WTC11 (cell line): ENCODE results near the gene ADGRL3. TPM values are rescaled to one million over a fixed set of nuclear protein-coding genes. Genes with fewer than 3 reads are reported as not detected.

ENCODE experiments used
- ATAC-seq: fragments of 200-7000 bp; cut with Tn5 transposase; 2 replicates; pipeline ENCODE4 v1.10.0; 2021; ENCODE audit warnings: mild to moderate bottlenecking, moderate library complexity
- CTCF ChIA-PET: fragments of 300-600 bp; sonication (Branson Sonifier 250); formaldehyde crosslinking; loops from one replicate; lab custom pipeline; 2021; ENCODE audit warnings: antibody characterized with exemption; lab: Charles Lee
- POLR2A ChIA-PET: fragments of 350-600 bp; sonication (Branson Sonifier 250); formaldehyde crosslinking; loops from one replicate; lab custom pipeline; 2021; ENCODE audit warnings: antibody characterized with exemption; lab: Charles Lee
- DNase-seq: peaks from one replicate; pipeline ENCODE4 v3.0.0; 2021; ENCODE audit warnings: low spot score
- H3K27ac Mint-ChIP-seq: 2 replicates; pipeline ENCODE4 v1.8.0; 2021; ENCODE audit warnings: mixed read lengths
- H3K27me3 Mint-ChIP-seq: 2 replicates; pipeline ENCODE4 v1.8.0; 2021; ENCODE audit warnings: low read depth, mild to moderate bottlenecking, moderate library complexity, mixed read lengths
- H3K36me3 Mint-ChIP-seq: 2 replicates; pipeline ENCODE4 v1.8.0; 2021; ENCODE audit warnings: mixed read lengths
- H3K4me1 Mint-ChIP-seq: 2 replicates; pipeline ENCODE4 v1.8.0; 2022; ENCODE audit warnings: mixed read lengths
- H3K4me3 Mint-ChIP-seq: 2 replicates; pipeline ENCODE4 v1.8.0; 2021; ENCODE audit warnings: mild to moderate bottlenecking, moderate library complexity, mixed read lengths
- H3K9me3 Mint-ChIP-seq: 2 replicates; pipeline ENCODE4 v1.8.0; 2021; ENCODE audit warnings: mixed read lengths
- ATF1 ChIP-seq: sonication (generic); formaldehyde crosslinking; IDR thresholded peaks from 2 replicates; pipeline ENCODE4 v1.8.1; 2023; ENCODE audit warnings: mild to moderate bottlenecking, moderate library complexity, missing genetic modification reagents
- EMX1 ChIP-seq: fragments of 250-450 bp; sonication (Bioruptor Pico); IDR thresholded peaks from 2 replicates; pipeline ENCODE4 v1.8.0; 2021; ENCODE audit warnings: mild to moderate bottlenecking
- FOXJ3 ChIP-seq: sonication (generic); formaldehyde crosslinking; IDR thresholded peaks from 2 replicates; pipeline ENCODE4 v1.9.0; 2021; ENCODE audit warnings: missing genetic modification reagents, mild to moderate bottlenecking, borderline replicate concordance
- FOXK1 ChIP-seq: sonication (generic); formaldehyde crosslinking; IDR thresholded peaks from 2 replicates; pipeline ENCODE4 v1.8.0; 2022; ENCODE audit warnings: mild to moderate bottlenecking, moderate library complexity, missing genetic modification reagents
- FOXP1 ChIP-seq: sonication (generic); formaldehyde crosslinking; IDR thresholded peaks from 2 replicates; pipeline ENCODE4 v1.8.0; 2022; ENCODE audit warnings: missing genetic modification reagents, mild to moderate bottlenecking, moderate library complexity, borderline replicate concordance
- GRHL2 ChIP-seq: fragments of 250-450 bp; sonication (Bioruptor Pico); IDR thresholded peaks from 2 replicates; pipeline ENCODE4 v1.8.0; 2022; ENCODE audit warnings: mild to moderate bottlenecking, moderate library complexity; ENCODE audit not compliant: insufficient replicate concordance, severe bottlenecking
- HMGA2 ChIP-seq: fragments of 250-450 bp; sonication (Bioruptor Pico); IDR thresholded peaks from 2 replicates; pipeline ENCODE4 v1.4.0; 2021; ENCODE audit warnings: mild to moderate bottlenecking, moderate library complexity
- JAZF1 ChIP-seq: fragments of 250-450 bp; sonication (Bioruptor Pico); IDR thresholded peaks from 2 replicates; pipeline ENCODE4 v1.9.0; 2021; ENCODE audit warnings: moderate library complexity, mild to moderate bottlenecking, inconsistent platforms
- JUN ChIP-seq: sonication (generic); formaldehyde crosslinking; IDR thresholded peaks from 2 replicates; pipeline ENCODE4 v1.8.0; 2023; ENCODE audit warnings: mild to moderate bottlenecking, missing genetic modification reagents
- NFE2L1 ChIP-seq: sonication (generic); formaldehyde crosslinking; IDR thresholded peaks from 2 replicates; pipeline ENCODE4 v1.8.1; 2023; ENCODE audit warnings: missing genetic modification reagents
- NFYB ChIP-seq: sonication (generic); formaldehyde crosslinking; conservative IDR thresholded peaks from 2 replicates; pipeline ENCODE4 v1.8.0; 2022; ENCODE audit warnings: low read depth, missing genetic modification reagents
- RELA ChIP-seq: sonication (generic); formaldehyde crosslinking; IDR thresholded peaks from 2 replicates; pipeline ENCODE4 v1.8.1; 2022; ENCODE audit warnings: missing genetic modification reagents, mild to moderate bottlenecking, borderline replicate concordance
- TEAD1 ChIP-seq: sonication (generic); formaldehyde crosslinking; IDR thresholded peaks from 2 replicates; pipeline ENCODE4 v1.8.0; 2022; ENCODE audit warnings: mild to moderate bottlenecking, missing genetic modification reagents
- ZNF138 ChIP-seq: sonication (generic); formaldehyde crosslinking; conservative IDR thresholded peaks from 2 replicates; pipeline ENCODE4 v1.8.1; 2022; ENCODE audit warnings: mild to moderate bottlenecking, moderate library complexity, missing genetic modification reagents
- ZNF219 ChIP-seq: sonication (generic); formaldehyde crosslinking; IDR thresholded peaks from 2 replicates; pipeline ENCODE4 v1.8.0; 2023; ENCODE audit warnings: missing genetic modification reagents, mild to moderate bottlenecking, borderline replicate concordance
- total RNA-seq: library from RNA; stranded (reverse); gene quantifications from 3 replicates; pipeline ENCODE4 v1.2.3, GENCODE V29; 2021
- TF ChIP-seq, protein P1 (sequence below): sonication (generic); formaldehyde crosslinking; IDR thresholded peaks from 2 replicates; pipeline ENCODE4 v1.8.1; 2022; ENCODE audit warnings: low read depth, missing genetic modification reagents, borderline replicate concordance
- TF ChIP-seq, protein P2 (sequence below): sonication (generic); formaldehyde crosslinking; IDR thresholded peaks from 2 replicates; pipeline ENCODE4 v1.8.0; 2022; ENCODE audit warnings: missing genetic modification reagents
- TF ChIP-seq, protein P3 (sequence below): sonication (generic); formaldehyde crosslinking; IDR thresholded peaks from 2 replicates; pipeline ENCODE4 v1.8.0; 2022; ENCODE audit warnings: mild to moderate bottlenecking, missing genetic modification reagents
- TF ChIP-seq, protein P4 (sequence below): sonication (generic); formaldehyde crosslinking; IDR thresholded peaks from 2 replicates; pipeline ENCODE4 v1.8.1; 2023; ENCODE audit warnings: mild to moderate bottlenecking, missing genetic modification reagents
- TF ChIP-seq, protein P5 (sequence below): sonication (generic); formaldehyde crosslinking; IDR thresholded peaks from 2 replicates; pipeline ENCODE4 v1.8.0; 2022; ENCODE audit warnings: mild to moderate bottlenecking, missing genetic modification reagents
- TF ChIP-seq, protein P6 (sequence below): sonication (generic); formaldehyde crosslinking; IDR thresholded peaks from 2 replicates; pipeline ENCODE4 v1.8.1; 2023; ENCODE audit warnings: mild to moderate bottlenecking, missing genetic modification reagents, moderate library complexity
- TF ChIP-seq, protein P7 (sequence below): sonication (generic); formaldehyde crosslinking; IDR thresholded peaks from 2 replicates; pipeline ENCODE4 v1.8.1; 2023; ENCODE audit warnings: mild to moderate bottlenecking, missing genetic modification reagents

Gene ADGRL3
- total RNA-seq, 1 experiment from 2014 or later, result 8.7 TPM

DNA sequence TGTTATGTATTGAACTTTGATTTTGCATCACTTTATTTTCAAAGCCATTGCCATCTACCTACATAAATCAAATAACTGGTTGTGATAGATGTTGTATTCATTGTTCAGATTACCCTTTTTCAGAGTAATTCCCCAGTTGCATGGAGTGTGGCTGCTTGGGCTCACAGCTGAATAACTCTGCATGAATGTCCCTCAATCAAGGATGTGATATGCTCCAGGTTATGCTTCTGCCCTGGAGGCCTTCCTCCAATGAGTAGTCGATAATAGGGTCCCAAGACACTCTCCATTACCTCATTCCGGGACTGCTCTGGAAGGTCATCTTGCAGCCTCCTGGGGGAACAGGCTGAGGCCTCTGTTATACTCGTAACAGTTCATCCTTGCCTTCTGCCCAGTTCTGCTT, 251.8 kb downstream of the ADGRL3 start:
- POLR2A ChIA-PET, result no interaction called here
- ATAC-seq (peak; percentile 47), DNase-seq (no peak)
- CTCF ChIA-PET, result no interaction called here
- H3K4me3 Mint-ChIP-seq, result no peak overlapping the region
- H3K4me1 Mint-ChIP-seq, result no peaks in the 10 kb centered on the region
- H3K36me3 Mint-ChIP-seq, result no peaks in the 10 kb centered on the region
- H3K27ac Mint-ChIP-seq, result peak overlapping the region; percentile 28; the same call in 1 of the 2 replicates
- H3K27me3 Mint-ChIP-seq, result no peaks in the 10 kb centered on the region
- H3K9me3 Mint-ChIP-seq, result no peaks in the 10 kb centered on the region
- TF ChIP-seq NFE2L1 (CRISPR knock-in tag) (no peak), HMGA2 (no peak), TEAD1 (CRISPR knock-in tag) (no peak), EMX1 (no peak), ZNF219 (CRISPR knock-in tag) (no peak), NFYB (no peak), JAZF1 (CRISPR knock-in tag) (no peak)
- TF ChIP-seq, protein P1, sequence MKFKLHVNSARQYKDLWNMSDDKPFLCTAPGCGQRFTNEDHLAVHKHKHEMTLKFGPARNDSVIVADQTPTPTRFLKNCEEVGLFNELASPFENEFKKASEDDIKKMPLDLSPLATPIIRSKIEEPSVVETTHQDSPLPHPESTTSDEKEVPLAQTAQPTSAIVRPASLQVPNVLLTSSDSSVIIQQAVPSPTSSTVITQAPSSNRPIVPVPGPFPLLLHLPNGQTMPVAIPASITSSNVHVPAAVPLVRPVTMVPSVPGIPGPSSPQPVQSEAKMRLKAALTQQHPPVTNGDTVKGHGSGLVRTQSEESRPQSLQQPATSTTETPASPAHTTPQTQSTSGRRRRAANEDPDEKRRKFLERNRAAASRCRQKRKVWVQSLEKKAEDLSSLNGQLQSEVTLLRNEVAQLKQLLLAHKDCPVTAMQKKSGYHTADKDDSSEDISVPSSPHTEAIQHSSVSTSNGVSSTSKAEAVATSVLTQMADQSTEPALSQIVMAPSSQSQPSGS (CRISPR knock-in tag), result no peak
- TF ChIP-seq, protein P2, sequence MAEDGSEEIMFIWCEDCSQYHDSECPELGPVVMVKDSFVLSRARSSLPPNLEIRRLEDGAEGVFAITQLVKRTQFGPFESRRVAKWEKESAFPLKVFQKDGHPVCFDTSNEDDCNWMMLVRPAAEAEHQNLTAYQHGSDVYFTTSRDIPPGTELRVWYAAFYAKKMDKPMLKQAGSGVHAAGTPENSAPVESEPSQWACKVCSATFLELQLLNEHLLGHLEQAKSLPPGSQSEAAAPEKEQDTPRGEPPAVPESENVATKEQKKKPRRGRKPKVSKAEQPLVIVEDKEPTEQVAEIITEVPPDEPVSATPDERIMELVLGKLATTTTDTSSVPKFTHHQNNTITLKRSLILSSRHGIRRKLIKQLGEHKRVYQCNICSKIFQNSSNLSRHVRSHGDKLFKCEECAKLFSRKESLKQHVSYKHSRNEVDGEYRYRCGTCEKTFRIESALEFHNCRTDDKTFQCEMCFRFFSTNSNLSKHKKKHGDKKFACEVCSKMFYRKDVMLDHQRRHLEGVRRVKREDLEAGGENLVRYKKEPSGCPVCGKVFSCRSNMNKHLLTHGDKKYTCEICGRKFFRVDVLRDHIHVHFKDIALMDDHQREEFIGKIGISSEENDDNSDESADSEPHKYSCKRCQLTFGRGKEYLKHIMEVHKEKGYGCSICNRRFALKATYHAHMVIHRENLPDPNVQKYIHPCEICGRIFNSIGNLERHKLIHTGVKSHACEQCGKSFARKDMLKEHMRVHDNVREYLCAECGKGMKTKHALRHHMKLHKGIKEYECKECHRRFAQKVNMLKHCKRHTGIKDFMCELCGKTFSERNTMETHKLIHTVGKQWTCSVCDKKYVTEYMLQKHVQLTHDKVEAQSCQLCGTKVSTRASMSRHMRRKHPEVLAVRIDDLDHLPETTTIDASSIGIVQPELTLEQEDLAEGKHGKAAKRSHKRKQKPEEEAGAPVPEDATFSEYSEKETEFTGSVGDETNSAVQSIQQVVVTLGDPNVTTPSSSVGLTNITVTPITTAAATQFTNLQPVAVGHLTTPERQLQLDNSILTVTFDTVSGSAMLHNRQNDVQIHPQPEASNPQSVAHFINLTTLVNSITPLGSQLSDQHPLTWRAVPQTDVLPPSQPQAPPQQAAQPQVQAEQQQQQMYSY (CRISPR knock-in tag), result no peak
- TF ChIP-seq, protein P3, sequence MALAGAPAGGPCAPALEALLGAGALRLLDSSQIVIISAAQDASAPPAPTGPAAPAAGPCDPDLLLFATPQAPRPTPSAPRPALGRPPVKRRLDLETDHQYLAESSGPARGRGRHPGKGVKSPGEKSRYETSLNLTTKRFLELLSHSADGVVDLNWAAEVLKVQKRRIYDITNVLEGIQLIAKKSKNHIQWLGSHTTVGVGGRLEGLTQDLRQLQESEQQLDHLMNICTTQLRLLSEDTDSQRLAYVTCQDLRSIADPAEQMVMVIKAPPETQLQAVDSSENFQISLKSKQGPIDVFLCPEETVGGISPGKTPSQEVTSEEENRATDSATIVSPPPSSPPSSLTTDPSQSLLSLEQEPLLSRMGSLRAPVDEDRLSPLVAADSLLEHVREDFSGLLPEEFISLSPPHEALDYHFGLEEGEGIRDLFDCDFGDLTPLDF (CRISPR knock-in tag), result no peak

- Mint-ChIP-seq H3K27ac (no peak overlapping the region), H3K27me3 (no peaks in the 10 kb centered on the region), H3K9me3 (no peaks in the 10 kb centered on the region), H3K36me3 (no peaks in the 10 kb centered on the region), H3K4me3 (no peak overlapping the region), H3K4me1 (no peaks in the 10 kb centered on the region; the same call in 1 of the 2 replicates)
- no peak for ATAC-seq
- POLR2A ChIA-PET, result no interaction called here
- CTCF ChIA-PET, result no interaction called here
- no peak for DNase-seq
- TF ChIP-seq ATF1 (CRISPR knock-in tag) (no peak), HMGA2 (no peak), FOXJ3 (CRISPR knock-in tag) (no peak), GRHL2 (CRISPR knock-in tag) (no peak), ZNF138 (CRISPR knock-in tag) (no peak), FOXK1 (CRISPR knock-in tag) (no peak), JUN (CRISPR knock-in tag) (no peak), RELA (no peak), FOXP1 (CRISPR knock-in tag) (no peak), TEAD1 (CRISPR knock-in tag) (no peak)
- TF ChIP-seq, protein P4, sequence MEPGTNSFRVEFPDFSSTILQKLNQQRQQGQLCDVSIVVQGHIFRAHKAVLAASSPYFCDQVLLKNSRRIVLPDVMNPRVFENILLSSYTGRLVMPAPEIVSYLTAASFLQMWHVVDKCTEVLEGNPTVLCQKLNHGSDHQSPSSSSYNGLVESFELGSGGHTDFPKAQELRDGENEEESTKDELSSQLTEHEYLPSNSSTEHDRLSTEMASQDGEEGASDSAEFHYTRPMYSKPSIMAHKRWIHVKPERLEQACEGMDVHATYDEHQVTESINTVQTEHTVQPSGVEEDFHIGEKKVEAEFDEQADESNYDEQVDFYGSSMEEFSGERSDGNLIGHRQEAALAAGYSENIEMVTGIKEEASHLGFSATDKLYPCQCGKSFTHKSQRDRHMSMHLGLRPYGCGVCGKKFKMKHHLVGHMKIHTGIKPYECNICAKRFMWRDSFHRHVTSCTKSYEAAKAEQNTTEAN, result no peak
- TF ChIP-seq, protein P3 (CRISPR knock-in tag), result no peak
- TF ChIP-seq, protein P5, sequence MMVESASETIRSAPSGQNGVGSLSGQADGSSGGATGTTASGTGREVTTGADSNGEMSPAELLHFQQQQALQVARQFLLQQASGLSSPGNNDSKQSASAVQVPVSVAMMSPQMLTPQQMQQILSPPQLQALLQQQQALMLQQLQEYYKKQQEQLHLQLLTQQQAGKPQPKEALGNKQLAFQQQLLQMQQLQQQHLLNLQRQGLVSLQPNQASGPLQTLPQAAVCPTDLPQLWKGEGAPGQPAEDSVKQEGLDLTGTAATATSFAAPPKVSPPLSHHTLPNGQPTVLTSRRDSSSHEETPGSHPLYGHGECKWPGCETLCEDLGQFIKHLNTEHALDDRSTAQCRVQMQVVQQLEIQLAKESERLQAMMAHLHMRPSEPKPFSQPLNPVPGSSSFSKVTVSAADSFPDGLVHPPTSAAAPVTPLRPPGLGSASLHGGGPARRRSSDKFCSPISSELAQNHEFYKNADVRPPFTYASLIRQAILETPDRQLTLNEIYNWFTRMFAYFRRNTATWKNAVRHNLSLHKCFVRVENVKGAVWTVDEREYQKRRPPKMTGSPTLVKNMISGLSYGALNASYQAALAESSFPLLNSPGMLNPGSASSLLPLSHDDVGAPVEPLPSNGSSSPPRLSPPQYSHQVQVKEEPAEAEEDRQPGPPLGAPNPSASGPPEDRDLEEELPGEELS (CRISPR knock-in tag), result no peak
- TF ChIP-seq, protein P6, sequence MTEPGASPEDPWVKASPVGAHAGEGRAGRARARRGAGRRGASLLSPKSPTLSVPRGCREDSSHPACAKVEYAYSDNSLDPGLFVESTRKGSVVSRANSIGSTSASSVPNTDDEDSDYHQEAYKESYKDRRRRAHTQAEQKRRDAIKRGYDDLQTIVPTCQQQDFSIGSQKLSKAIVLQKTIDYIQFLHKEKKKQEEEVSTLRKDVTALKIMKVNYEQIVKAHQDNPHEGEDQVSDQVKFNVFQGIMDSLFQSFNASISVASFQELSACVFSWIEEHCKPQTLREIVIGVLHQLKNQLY, result no peak
- TF ChIP-seq, protein P7, sequence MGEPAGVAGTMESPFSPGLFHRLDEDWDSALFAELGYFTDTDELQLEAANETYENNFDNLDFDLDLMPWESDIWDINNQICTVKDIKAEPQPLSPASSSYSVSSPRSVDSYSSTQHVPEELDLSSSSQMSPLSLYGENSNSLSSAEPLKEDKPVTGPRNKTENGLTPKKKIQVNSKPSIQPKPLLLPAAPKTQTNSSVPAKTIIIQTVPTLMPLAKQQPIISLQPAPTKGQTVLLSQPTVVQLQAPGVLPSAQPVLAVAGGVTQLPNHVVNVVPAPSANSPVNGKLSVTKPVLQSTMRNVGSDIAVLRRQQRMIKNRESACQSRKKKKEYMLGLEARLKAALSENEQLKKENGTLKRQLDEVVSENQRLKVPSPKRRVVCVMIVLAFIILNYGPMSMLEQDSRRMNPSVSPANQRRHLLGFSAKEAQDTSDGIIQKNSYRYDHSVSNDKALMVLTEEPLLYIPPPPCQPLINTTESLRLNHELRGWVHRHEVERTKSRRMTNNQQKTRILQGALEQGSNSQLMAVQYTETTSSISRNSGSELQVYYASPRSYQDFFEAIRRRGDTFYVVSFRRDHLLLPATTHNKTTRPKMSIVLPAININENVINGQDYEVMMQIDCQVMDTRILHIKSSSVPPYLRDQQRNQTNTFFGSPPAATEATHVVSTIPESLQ (CRISPR knock-in tag), result no peak
Measured at GRCh38 chr4:61461956-61462355, 261.8 kb downstream of the ADGRL3 start.
